HepG2 (cell line): ENCODE data around the gene LMAN2. TPM values are rescaled to one million over a fixed set of nuclear protein-coding genes. Genes with fewer than 3 reads are reported as not detected.

Experiments
- CENPBD1 ChIP-seq: sonication (generic); formaldehyde crosslinking; IDR thresholded peaks from 2 replicates; pipeline ENCODE4 v1.8.0; 2022; ENCODE audit warnings: missing genetic modification reagents, low read depth, mild to moderate bottlenecking, borderline replicate concordance
- EED ChIP-seq: sonication (generic); formaldehyde crosslinking; IDR thresholded peaks from 2 replicates; pipeline ENCODE4 v1.5.0; 2020; ENCODE audit warnings: mild to moderate bottlenecking, missing genetic modification reagents
- FOXC1 ChIP-seq: sonication (generic); formaldehyde crosslinking; IDR thresholded peaks from 2 replicates; pipeline ENCODE4 v1.8.0; 2022; ENCODE audit warnings: mild to moderate bottlenecking, missing genetic modification reagents, borderline replicate concordance
- FOXO1 ChIP-seq: sonication (generic); formaldehyde crosslinking; IDR thresholded peaks from 2 replicates; pipeline ENCODE4 v1.4.0; 2020; ENCODE audit warnings: missing genetic modification reagents
- KDM5A ChIP-seq: fragments of 200-600 bp; sonication (generic); IDR thresholded peaks from 2 replicates; pipeline ENCODE4 v1.7.0; 2018; ENCODE audit warnings: antibody characterized with exemption, mild to moderate bottlenecking, low read length, borderline replicate concordance
- MLXIP ChIP-seq: sonication (generic); formaldehyde crosslinking; IDR thresholded peaks from 2 replicates; pipeline ENCODE4 v1.9.0; 2021; ENCODE audit warnings: missing genetic modification reagents, borderline replicate concordance
- MTA3 ChIP-seq: sonication (generic); formaldehyde crosslinking; IDR thresholded peaks from 2 replicates; pipeline ENCODE4 v1.4.0; 2020; ENCODE audit warnings: missing genetic modification reagents
- PPARG ChIP-seq: conservative IDR thresholded peaks from 2 replicates; pipeline ENCODE4 v1.6.1; 2016; ENCODE audit warnings: missing biosample characterization, missing genetic modification reagents
- SAP130 ChIP-seq: IDR thresholded peaks from 2 replicates; pipeline ENCODE4 v1.6.1; 2016; ENCODE audit warnings: low read depth
- ZBTB26 ChIP-seq: IDR thresholded peaks from 2 replicates; pipeline ENCODE4 v1.6.1; 2016; ENCODE audit warnings: missing compliant biosample characterization, missing genetic modification reagents, borderline replicate concordance
- ZNF205 ChIP-seq: IDR thresholded peaks from 2 replicates; pipeline ENCODE4 v1.6.1; 2018; ENCODE audit warnings: missing biosample characterization, missing genetic modification reagents
- ZNF34 ChIP-seq: sonication (generic); formaldehyde crosslinking; IDR thresholded peaks from 2 replicates; pipeline ENCODE4 v1.4.0; 2020; ENCODE audit warnings: mild to moderate bottlenecking, missing genetic modification reagents, borderline replicate concordance
- ZNF569 ChIP-seq: sonication (generic); formaldehyde crosslinking; IDR thresholded peaks from 2 replicates; pipeline ENCODE4 v1.5.0; 2020; ENCODE audit warnings: mild to moderate bottlenecking, missing genetic modification reagents, moderate library complexity, borderline replicate concordance
- ZNF646 ChIP-seq: sonication (generic); formaldehyde crosslinking; IDR thresholded peaks from 2 replicates; pipeline ENCODE4 v1.9.0; 2021; ENCODE audit warnings: mild to moderate bottlenecking, missing genetic modification reagents
- ZNF790 ChIP-seq: sonication (generic); formaldehyde crosslinking; IDR thresholded peaks from 2 replicates; pipeline ENCODE4 v1.8.0; 2022; ENCODE audit warnings: missing genetic modification reagents, mild to moderate bottlenecking, borderline replicate concordance
- ZNF841 ChIP-seq: sonication (generic); formaldehyde crosslinking; IDR thresholded peaks from 2 replicates; pipeline ENCODE4 v1.8.1; 2023; ENCODE audit warnings: missing genetic modification reagents, borderline replicate concordance
- polyA plus RNA-seq, 8 experiments: library from polyadenylated mRNA; depleted of rRNA in 3 of 8; stranded (reverse) in 7 of 8; unstranded in 1 of 8; fragments of >200 nt; fragmentation: Illumina TruSeq in 4 of 8; extraction: Trizol in 4 of 8; gene quantifications; 2 replicates each; pipeline versions ENCODE4 v1.2.1 to v1.2.3, GENCODE V29; 2011 to 2016; ENCODE audit warnings: low read depth in 4 of 8, missing spikeins in 1 of 8, mixed read lengths in 1 of 8; ENCODE audit not compliant: insufficient read depth in 1 of 8
- total RNA-seq, 5 experiments: library from RNA; depleted of rRNA; stranded (reverse); fragments of >200 nt; fragmentation: Illumina TruSeq; extraction: Trizol; gene quantifications; 2 replicates each; pipeline ENCODE4 v1.2.3, GENCODE V29; 2016; ENCODE audit warnings: low read depth in 1 of 5

Gene LMAN2
- total and polyA plus RNA-seq, 2 of the 13 experiments (the other 11 are each of a cell fraction or from before 2014, with no cell fraction given), result 191 to 197 TPM

GRCh38 chr5:177378884-177379883 lies 27.7 kb upstream of the LMAN2 start (continued):
- TF ChIP-seq ZNF841 (CRISPR knock-in tag), result no peak
- peak; percentile 72 for TF ChIP-seq ZNF205 (CRISPR knock-in tag)
- TF ChIP-seq KDM5A, result no peak
- peak; percentile 86; the same call in 1 of the 2 replicates for TF ChIP-seq MLXIP (CRISPR knock-in tag)
- TF ChIP-seq SAP130 (CRISPR knock-in tag), result peak; percentile 80
- TF ChIP-seq PPARG, result no peak; the same call in none of the 2 replicates
- TF ChIP-seq MTA3, result no peak
- TF ChIP-seq ZBTB26 (CRISPR knock-in tag), result no peak; the same call in 1 of the 2 replicates
- TF ChIP-seq ZNF646 (CRISPR knock-in tag), result no peak
- no peak for TF ChIP-seq ZNF569 (CRISPR knock-in tag)
- TF ChIP-seq ZNF790 (CRISPR knock-in tag), result no peak
- no peak for TF ChIP-seq CENPBD1 (CRISPR knock-in tag)
- TF ChIP-seq FOXO1 (CRISPR knock-in tag), result no peak; the same call in 1 of the 2 replicates
- no peak for TF ChIP-seq ZNF34 (CRISPR knock-in tag)
- peak; percentile 68; the same call in 1 of the 2 replicates for TF ChIP-seq FOXC1 (CRISPR knock-in tag)
- TF ChIP-seq EED (CRISPR knock-in tag), result no peak
